Pancreas (tissue), 10 donors: ENCODE results near the gene ELOVL7. TPM values are rescaled to one million over a fixed set of nuclear protein-coding genes. Genes with fewer than 3 reads are reported as not detected.
"Not testable (repeated sequence)": the region's sequence is repeated elsewhere in the genome, so short reads cannot be mapped to it uniquely, and the experiment has no call there.

Experiments
- ATAC-seq, 4 donors: fragments of 200-7000 bp; cut with Tn5 transposase; one replicate each; pipeline versions ENCODE4 v1.8.0 to v1.9.1; 2020; ENCODE audit warnings: mild to moderate bottlenecking in 4 of 4, moderate library complexity in 4 of 4
- DNase-seq, 6 donors: peaks; one replicate each; pipeline ENCODE4 v3.0.0-alpha.2; 2020
- FAIRE-seq: peaks from 2 replicates; lab custom pipeline; 2012; peaks lifted over from hg19 to GRCh38; lab: Jason Lieb, UNC
- H3K27ac ChIP-seq, 4 donors: fragments of 200-600 bp; sonication (generic); 1 replicate in 3 of 4; 2 replicates in 1 of 4; pipeline versions ENCODE4 v1.5.0 to v1.8.0; 2020
- H3K27me3 ChIP-seq, 4 donors: fragments of 200-600 bp; one replicate each; pipeline ENCODE4 v1.8.0; 2021
- H3K36me3 ChIP-seq, 3 donors: fragments of 200-600 bp; sonication (generic) in 1 of 3; one replicate each; pipeline versions ENCODE4 v1.5.0 to v1.8.0; 2020 to 2021
- H3K4me1 ChIP-seq, 3 donors: fragments of 200-600 bp; one replicate each; pipeline ENCODE4 v1.8.0; 2021
- H3K4me3 ChIP-seq, 4 donors: fragments of 200-600 bp; sonication (generic) in 2 of 4; one replicate each; pipeline versions ENCODE4 v1.5.0 to v1.8.0; 2020 to 2021
- H3K9me3 ChIP-seq, 4 donors: fragments of 200-600 bp; one replicate each; pipeline ENCODE4 v1.8.0; 2021
- WGBS, 2 donors: extraction: QIAGEN DNeasy Blood & Tissue Kit; methylation state at CpG; one replicate each; pipeline ENCODE4 v1.1.7; 2013; 5-methylcytosine and 5-hydroxymethylcytosine counted together
- intact Hi-C, 3 donors: fragments of 100-400 bp; cut with DNase I; formaldehyde crosslinking; loops; one replicate each; pipeline versions ENCODE4 v1.11.1 to v1.14.2; 2022
- polyA plus RNA-seq, 2 donors: library from polyadenylated mRNA; stranded (reverse); fragments of 200-250 nt; gene quantifications; one replicate each; pipeline ENCODE4 v1.2.3, GENCODE V29; 2013
- total RNA-seq, 6 donors: library from RNA; stranded (reverse); fragmentation: NEBNext Ultra II Directional in 4 of 6; extraction: Animal tissue kit (Norgen Biotek cat#: 25700) in 4 of 6; gene quantifications; one replicate each; pipeline versions ENCODE4 v1.2.1 to v1.2.4, GENCODE V29; 2021 to 2023
- TF ChIP-seq, protein P1 (sequence below), 4 donors: fragments of 200-600 bp; sonication (generic) in 3 of 4; IDR thresholded peaks; one replicate each; pipeline versions ENCODE4 v1.5.0 to v1.8.0; 2021; ENCODE audit warnings: antibody characterized with exemption in 4 of 4
- donor health status: healthy with polysubstance abuse.
- donor health status: DM: no; HTN: no; CAD: no; lungs with moderate emphysema.
- donor health status: DM: no; HTN: no; CAD: no.
- donor health status: control.
- donor health status: control.
- donor health status: Bipolar disorder and iron deficiency.
- donor health status: DM: yes; HTN: yes; CAD: no.
- donor health status: DM: no; HTN: no; CAD: no.
- donor health status: DM: no; HTN: no; CAD: no.
- donor health status: DM: yes; HTN: yes; CAD: no.

Gene ELOVL7
- total and polyA plus RNA-seq, 8 donors, result 3.4 to 11.1 (median 6.6) TPM

DNA sequence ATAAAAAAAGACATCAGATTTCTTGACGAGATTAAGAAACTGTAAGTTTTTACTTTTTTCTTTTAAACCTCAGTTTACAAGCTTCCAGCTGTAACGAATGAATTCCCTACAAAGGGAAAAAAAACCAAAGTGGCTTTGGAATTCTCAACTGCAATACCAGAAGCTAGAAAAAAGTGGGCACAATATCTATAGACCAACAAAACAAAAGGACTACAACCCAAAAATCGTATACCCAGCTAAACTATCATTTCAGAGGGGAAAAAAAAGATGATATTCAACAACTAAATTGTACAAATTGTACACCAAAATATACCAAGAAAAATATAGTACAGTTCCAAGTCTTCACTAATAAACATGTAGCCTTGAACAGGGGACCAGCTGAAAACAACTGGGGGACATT lies 26.8 kb upstream of the ELOVL7 start:
- Histone ChIP-seq H3K4me3 (no peak overlapping the region), H3K27me3 (no peaks in the 10 kb centered on the region), H3K27ac (no peak overlapping the region), H3K36me3 (no peaks in the 10 kb centered on the region), H3K4me1 (no peaks in the 10 kb centered on the region), H3K9me3 (no peaks in the 10 kb centered on the region)
- TF ChIP-seq, protein P1, sequence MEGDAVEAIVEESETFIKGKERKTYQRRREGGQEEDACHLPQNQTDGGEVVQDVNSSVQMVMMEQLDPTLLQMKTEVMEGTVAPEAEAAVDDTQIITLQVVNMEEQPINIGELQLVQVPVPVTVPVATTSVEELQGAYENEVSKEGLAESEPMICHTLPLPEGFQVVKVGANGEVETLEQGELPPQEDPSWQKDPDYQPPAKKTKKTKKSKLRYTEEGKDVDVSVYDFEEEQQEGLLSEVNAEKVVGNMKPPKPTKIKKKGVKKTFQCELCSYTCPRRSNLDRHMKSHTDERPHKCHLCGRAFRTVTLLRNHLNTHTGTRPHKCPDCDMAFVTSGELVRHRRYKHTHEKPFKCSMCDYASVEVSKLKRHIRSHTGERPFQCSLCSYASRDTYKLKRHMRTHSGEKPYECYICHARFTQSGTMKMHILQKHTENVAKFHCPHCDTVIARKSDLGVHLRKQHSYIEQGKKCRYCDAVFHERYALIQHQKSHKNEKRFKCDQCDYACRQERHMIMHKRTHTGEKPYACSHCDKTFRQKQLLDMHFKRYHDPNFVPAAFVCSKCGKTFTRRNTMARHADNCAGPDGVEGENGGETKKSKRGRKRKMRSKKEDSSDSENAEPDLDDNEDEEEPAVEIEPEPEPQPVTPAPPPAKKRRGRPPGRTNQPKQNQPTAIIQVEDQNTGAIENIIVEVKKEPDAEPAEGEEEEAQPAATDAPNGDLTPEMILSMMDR (IDR thresholded peaks at IDR 0.05), result no peak
- DNase-seq, result no peak
- ATAC-seq, result no peak
- no peak for FAIRE-seq
- intact Hi-C loops, result no loop called here
- 79 to 91% methylated on average over 3 of the region's 3 CpGs for WGBS, 2 donors

- DNase-seq, H3K9me3 ChIP-seq, ATAC-seq, H3K36me3 ChIP-seq, FAIRE-seq, H3K4me3 ChIP-seq, H3K4me1 ChIP-seq, intact Hi-C loops, H3K27ac ChIP-seq, H3K27me3 ChIP-seq: not testable (repeated sequence)
- 94 to 97% methylated on average over 12 to 16 of the region's 16 CpGs for WGBS, 2 donors
Measured at GRCh38 chr5:60860572-60860971, 16.5 kb upstream of the ELOVL7 start.

DNA sequence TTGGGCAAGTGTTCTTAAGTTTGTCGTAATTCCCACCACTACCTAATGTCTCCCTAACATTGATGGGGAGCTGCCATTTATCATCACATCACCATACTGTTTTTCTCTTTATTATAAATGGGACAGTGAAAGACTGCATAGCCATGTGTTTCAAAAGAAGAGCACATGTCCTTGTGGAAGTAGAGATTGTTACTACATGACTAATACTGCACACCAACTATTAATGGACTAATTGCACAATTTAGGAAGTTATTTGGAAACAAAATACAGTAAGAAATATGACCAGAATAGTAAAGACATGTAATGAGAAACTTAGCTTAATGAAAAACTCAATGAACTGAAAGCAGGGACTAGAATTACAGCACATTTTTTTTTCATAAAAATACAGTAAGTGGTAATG lies 12.0 kb upstream of the ELOVL7 start:
- 94% methylated on average over 1 of the region's 1 CpG for WGBS, 2 donors
- DNase-seq, result no peak
- no peak for FAIRE-seq
- Histone ChIP-seq H3K27me3 (no peaks in the 10 kb centered on the region), H3K36me3 (no peaks in the 10 kb centered on the region), H3K4me3 (no peak overlapping the region), H3K4me1 (no peaks in the 10 kb centered on the region), H3K9me3 (no peaks in the 10 kb centered on the region), H3K27ac (no peak overlapping the region)
- intact Hi-C loops, result no loop called here
- TF ChIP-seq, protein P1 (IDR thresholded peaks at IDR 0.05), result no peak
- ATAC-seq, result no peak

- FAIRE-seq (no peak), DNase-seq (no peak), ATAC-seq (no peak)
- Histone ChIP-seq H3K36me3 (no peaks in the 10 kb centered on the region), H3K4me3 (no peak overlapping the region), H3K27me3 (no peaks in the 10 kb centered on the region), H3K4me1 (no peaks in the 10 kb centered on the region), H3K9me3 (no peaks in the 10 kb centered on the region), H3K27ac (no peak overlapping the region)
- intact Hi-C loops, result no loop called here
- 35 to 42% methylated on average over 3 of the region's 3 CpGs for WGBS, 2 donors
- TF ChIP-seq, protein P1 (IDR thresholded peaks at IDR 0.05), result no peak
Measured at GRCh38 chr5:60852940-60853339, 8.9 kb upstream of the ELOVL7 start.

GRCh38 chr5:60852317-60852716 lies 8.2 kb upstream of the ELOVL7 start:
- DNase-seq, result no peak
- TF ChIP-seq, protein P1 (IDR thresholded peaks at IDR 0.05), result no peak
- no peaks in the 10 kb centered on the region for H3K36me3 ChIP-seq
- no peaks in the 10 kb centered on the region for H3K4me1 ChIP-seq
- FAIRE-seq, result no peak
- no peak overlapping the region for H3K4me3 ChIP-seq
- H3K27me3 ChIP-seq, result no peaks in the 10 kb centered on the region
- ATAC-seq, result no peak
- intact Hi-C loops, result no loop called here
- no peaks in the 10 kb centered on the region for H3K9me3 ChIP-seq
- WGBS, 2 donors, result 41 to 44% methylated on average over 2 of the region's 2 CpGs
- no peak overlapping the region for H3K27ac ChIP-seq

DNA sequence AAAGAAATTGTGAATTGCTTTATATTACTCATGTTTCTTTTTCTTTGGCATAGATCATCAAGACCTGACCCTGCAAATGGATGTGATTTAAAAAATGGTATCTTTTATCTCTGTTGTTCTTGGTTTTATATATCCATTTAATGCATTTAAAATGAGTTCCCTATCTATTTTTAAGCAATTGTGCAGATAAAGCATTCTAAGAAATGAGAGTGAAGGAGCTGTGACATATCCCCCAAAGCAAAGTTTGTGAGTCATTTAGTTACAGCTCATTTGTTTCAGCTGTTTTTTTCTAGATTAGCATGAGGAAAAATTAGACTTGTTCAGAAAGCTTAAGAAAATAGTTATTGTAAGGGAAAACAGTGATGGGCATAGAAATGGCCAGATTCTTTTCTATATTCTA lies 7.6 kb upstream of the ELOVL7 start:
- ATAC-seq (no peak), FAIRE-seq (no peak), DNase-seq (no peak)
- Histone ChIP-seq H3K27ac (no peak overlapping the region), H3K4me1 (no peaks in the 10 kb centered on the region), H3K9me3 (no peaks in the 10 kb centered on the region), H3K36me3 (no peaks in the 10 kb centered on the region), H3K4me3 (no peak overlapping the region), H3K27me3 (no peaks in the 10 kb centered on the region)
- intact Hi-C loops, result no loop called here
- TF ChIP-seq, protein P1 (IDR thresholded peaks at IDR 0.05), result no peak
